NCI-H2029 treated with DMSO at 0.1 percent for 48 hours (cell line): ENCODE measurements around the gene TRPV6.

ENCODE experiments used
- DNase-seq: peaks from one replicate; lab custom pipeline; 2025; lab: John Stamatoyannopoulos, UW

Gene TRPV6

DNA sequence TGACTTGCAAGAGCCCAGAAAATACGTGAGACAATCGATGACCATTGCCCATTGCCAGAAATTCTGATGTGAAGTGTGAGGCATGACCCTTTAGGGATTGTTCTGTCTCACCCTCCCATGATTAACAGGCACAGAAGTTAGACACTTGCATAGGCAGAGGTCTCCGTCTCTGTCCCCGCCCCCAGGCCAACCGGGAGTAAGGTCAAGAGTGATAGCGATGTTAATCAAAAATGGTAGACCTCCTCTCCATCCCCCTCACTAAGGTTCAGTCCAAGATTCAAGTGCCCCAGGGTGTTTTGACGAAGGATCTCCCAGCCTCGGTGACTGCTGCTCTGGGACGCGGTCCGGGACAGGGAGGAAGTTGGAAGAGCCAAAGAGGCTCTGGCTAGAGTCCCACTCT, 22.7 kb upstream of the TRPV6 start:
- no peak for DNase-seq

GRCh38 chr7:142906643-142907042, 21.1 kb upstream of the TRPV6 start:
- DNase-seq, result no peak

- no peak for DNase-seq
These were observed 20.2 kb upstream of the TRPV6 start for GRCh38 chr7:142905759-142906158.

DNA sequence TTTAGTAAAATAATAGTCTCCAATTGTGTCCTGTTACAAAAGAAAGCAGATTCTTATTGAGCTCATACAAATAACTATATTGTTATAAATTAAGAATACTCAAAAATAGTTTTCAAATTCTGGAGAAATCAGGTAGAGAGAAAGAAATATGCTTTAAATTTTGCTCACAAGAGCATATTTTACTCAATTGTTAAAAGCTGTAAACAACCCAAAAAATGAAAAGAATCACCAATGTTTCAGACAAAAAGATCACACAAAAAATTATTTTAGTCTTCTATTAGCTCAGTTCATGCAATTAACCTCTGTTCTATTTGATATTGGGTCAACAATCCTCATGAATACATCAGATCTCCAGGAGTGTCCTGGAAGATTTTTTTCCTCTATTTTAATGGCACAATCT, 18.6 kb upstream of the TRPV6 start:
- DNase-seq, result no peak

DNA sequence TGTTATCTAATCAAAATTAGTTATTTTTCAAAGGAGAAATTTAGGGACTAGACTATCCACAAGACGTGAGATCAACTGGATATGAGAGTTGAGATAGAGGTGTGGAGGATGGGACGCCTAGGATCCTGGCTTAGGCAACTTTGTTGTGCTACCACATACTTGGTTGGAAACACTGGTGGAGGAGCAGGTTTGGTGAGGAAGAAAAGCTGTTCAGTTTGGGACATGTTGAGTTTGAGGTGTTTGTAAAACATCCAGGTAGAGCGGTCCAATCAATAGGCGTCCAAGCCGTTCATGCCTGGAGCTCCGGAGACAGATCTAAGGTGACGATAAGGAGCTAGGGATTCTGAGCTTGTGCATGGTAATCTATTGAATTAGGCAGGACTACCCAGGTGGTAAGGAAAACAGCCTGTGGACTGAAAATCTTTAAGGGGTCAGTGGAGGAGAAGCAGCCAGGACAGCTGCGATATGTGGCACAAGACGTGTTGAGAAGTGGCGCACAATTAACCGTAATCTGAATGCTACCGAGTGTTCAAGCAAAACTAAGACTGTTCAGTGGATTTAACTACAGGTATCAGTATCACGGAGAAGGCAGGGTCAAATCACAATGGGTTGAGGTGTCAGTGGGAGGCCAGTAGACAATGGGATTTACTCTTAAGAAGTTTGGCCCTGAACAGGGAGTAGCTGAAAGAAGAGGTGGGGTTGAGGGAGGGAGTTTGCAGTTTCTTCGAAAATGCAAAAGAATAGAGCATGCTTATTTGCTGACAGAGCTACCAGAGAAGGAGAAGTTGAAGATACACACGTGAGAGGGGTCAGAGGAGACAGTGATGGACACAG, 16.1 kb upstream of the TRPV6 start:
- no peak for DNase-seq

- DNase-seq, result no peak
These were observed 14.1 kb upstream of the TRPV6 start for GRCh38 chr7:142899661-142900060.

DNA sequence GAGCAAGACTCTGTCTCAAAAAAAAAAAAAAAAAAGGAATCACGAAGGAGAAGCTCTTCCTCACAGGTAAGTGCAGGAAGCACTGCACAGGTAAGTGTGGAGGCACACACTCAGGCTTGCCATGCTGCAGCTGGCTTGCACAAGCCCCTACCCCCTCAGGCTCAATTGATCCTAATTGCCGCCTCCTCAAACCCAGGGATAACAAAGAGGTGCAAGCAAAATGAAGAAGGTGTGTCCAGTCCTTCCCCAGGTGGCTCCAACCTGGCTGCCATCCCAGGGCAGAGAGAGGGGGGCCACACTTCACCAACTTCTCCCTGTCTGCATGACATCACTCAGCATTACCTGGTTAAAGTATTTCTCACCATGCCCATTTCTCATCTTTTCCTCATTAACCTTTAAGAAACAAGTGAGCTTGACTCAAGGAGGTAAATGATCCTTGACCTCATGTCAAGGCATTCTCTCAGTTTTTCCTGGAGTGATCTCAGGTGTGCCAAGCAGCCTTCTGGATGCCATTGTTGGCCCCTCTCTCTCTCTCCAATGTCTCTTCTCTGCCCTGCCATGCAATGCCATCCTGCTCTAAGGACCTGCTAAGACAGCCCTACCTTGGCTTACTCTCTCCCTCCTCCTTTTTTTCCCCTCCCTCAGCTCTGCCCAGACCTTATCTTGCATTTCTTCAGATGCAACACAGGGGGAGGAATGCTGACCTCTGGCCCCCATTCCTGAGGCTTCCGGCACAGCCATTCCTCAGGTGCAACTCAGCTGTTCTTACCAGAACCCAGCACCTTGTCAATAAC, 13.0 kb upstream of the TRPV6 start:
- no peak for DNase-seq

- no peak for DNase-seq
These were observed 12.1 kb upstream of the TRPV6 start for GRCh38 chr7:142897691-142898090.

DNA sequence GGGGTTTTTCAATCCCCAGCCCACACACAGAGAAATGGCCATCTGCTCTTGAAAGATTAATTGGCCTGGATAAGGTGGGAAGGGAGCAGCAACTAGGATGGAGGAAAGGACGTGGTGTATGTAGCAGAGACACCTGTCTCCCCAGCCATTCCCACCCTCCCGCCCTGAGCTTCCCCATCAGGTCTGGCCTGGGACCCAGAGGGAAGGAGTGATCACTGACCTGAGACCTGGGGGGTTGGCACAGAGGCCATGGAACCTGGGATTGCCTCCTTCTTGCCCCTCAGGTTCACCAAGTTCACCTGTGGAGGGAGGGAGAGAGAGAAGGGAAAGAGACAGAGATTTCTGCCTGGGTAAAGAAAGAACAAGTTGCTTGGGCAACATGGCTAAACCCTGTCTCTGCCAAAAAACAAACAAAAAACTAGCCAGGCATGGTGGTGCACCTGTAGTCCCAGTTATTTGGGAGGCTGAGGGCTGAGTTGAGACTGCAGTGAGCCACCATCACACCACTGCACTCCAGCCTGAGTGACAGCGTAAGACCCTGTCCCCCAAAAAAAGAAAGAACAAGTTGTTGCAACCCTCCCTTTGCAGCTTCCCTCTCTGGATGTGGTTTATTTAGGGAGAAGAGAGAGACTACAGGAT, 11.3 kb upstream of the TRPV6 start:
- no peak for DNase-seq

DNA sequence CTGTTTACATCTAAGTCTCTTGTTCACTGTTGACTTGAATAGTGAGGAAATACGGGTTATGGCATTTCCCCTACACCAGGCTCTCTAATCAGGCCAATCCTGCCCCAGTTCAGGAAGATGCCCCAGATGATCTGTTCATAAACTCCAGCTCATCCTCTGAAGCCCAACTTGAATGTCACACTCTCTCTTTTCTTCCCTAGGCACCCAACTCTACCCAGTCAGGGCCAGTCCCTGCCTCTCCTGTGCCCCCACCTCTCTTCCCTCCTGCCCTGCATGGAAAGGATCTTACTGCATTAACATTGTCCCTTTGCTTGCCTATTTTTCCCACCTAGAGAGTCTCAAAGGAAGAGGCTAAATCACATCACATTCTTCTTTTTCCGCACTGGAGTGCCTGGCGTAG, 10.6 kb upstream of the TRPV6 start:
- DNase-seq, result no peak

- DNase-seq, result no peak
These were observed 9.5 kb upstream of the TRPV6 start for GRCh38 chr7:142894985-142895593.

GRCh38 chr7:142894112-142894984, 8.8 kb upstream of the TRPV6 start:
- DNase-seq, result no peak

GRCh38 chr7:142892951-142893350, 7.4 kb upstream of the TRPV6 start:
- DNase-seq, result no peak

- no peak for DNase-seq
These were observed 6.0 kb upstream of the TRPV6 start for GRCh38 chr7:142891490-142892082.

- no peak for DNase-seq
These were observed 5.4 kb upstream of the TRPV6 start for GRCh38 chr7:142890874-142891485.

DNA sequence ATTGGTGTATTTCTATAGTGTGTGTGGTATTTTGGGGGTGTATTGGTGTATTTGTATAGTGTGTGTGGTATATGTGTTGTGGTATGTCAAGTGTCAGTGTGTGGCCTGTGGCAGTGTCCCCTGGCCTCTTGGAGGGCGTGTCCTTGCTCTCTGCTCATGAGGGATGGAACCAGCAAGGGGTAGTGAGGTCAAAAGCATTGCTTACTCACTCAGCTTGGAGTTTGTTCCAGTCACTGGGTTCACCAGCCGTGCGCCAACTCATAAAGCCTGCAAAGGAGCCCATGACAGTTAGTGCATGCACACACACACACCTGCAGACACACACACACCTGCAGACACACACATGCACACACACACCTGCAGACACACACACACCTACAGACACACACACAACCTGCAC, 4.3 kb upstream of the TRPV6 start:
- DNase-seq, result no peak

DNA sequence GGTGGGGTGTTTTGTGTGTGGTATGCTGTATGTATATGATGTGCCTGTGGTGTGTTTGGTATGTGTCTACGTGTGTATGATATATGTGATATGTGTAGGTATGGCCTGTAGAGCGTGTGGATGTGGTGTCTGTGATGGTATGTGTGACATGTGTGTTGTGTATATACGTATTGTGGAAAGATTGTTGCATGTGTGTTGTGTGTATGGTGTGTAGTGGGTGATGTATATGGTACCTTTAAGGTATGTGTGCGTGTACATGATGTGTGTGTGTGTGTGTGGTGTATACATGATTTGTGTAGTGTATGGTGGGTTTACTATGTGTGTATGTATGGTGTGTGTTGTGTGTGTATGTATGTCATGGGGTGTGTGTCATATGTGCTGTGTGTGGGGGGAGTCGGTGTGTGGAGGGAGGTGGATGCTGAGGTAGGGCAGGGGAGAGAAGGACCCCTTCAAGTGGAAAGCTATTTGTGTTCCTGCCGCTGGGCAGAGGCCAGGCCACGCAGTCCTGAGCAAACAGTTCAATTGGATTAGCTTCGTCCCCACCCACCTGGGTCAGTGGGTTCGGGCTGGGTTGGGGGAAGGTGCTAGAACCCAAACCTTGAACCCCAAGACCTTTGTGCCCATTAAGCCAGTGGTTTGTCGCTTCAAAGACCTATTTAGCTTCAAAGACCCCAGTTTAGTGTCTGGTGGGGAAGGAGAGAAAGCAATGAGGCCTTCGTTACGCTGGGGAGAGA, 1.9 kb upstream of the TRPV6 start:
- no peak for DNase-seq

DNA sequence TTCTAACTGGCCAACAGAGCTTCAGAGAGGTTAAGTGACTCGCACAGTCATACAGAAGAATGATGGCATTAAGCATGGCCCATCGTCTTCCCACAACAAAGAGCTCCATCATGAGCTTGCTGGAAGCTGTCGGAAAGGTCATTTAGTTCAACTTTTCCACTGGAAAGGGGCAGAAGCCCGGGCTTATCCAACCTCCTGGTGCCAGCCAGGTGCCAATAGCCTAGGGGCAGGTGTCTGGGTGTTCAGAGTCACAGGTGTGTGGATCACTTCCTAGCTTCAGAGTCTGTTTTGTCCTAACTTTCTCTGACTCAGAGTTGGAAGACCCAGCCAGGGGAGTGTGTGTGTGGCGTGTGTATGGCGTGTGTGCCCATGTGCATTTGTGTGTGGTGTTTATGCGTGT, 1.3 kb upstream of the TRPV6 start:
- DNase-seq, result no peak

GRCh38 chr7:142884286-142884640, 1.3 kb downstream of the TRPV6 start:
- no peak for DNase-seq
